A549 (cell line): ENCODE results near the gene PATJ. TPM values are rescaled to one million over a fixed set of nuclear protein-coding genes. Genes with fewer than 3 reads are reported as not detected.

ENCODE experiments used
- ATAC-seq, 2 experiments: fragments of 200-7000 bp in 1 of 2; fragments of >200 bp in 1 of 2; cut with Nextera tagmentation in 1 of 2; cut with Tn5 transposase in 1 of 2; 3 replicates each; pipeline versions ENCODE4 v1.8.0 to v1.9.1; 2018 to 2020; ENCODE audit warnings: mild to moderate bottlenecking in 1 of 2, moderate library complexity in 1 of 2
- CTCF ChIA-PET: fragments of 300-600 bp; sonication (Branson Sonifier 250); formaldehyde crosslinking; extraction: SDS; loops from one replicate; lab custom pipeline; 2021; ENCODE audit warnings: antibody characterized with exemption, inconsistent platforms; lab: Yijun Ruan, JAX
- POLR2A ChIA-PET: fragments of 350-600 bp; formaldehyde crosslinking; extraction: SDS; loops from one replicate; lab custom pipeline; 2021; ENCODE audit warnings: antibody characterized with exemption, inconsistent platforms; lab: Yijun Ruan, JAX
- DNase-seq, 2 experiments: peaks; one replicate each; pipeline versions ENCODE4 v3.0.0 to v3.0.0-alpha.2; 2011 to 2016; ENCODE audit warnings: low read depth in 1 of 2, low spot score in 1 of 2
- FAIRE-seq: peaks from 2 replicates; lab custom pipeline; 2011; peaks lifted over from hg19 to GRCh38; lab: Jason Lieb, UNC
- H3K27ac ChIP-seq, 2 experiments: fragments of >200 bp; sonication (Bioruptor Twin); formaldehyde crosslinking; 3 replicates each; pipeline ENCODE4 v1.5.1; 2016 to 2017
- H3K4me1 ChIP-seq: fragments of >200 bp; sonication (Bioruptor Twin); formaldehyde crosslinking; 3 replicates; pipeline ENCODE4 v1.6.1; 2016
- H3K4me2 ChIP-seq: fragments of >200 bp; sonication (Bioruptor Twin); formaldehyde crosslinking; 3 replicates; pipeline ENCODE4 v1.6.1; 2016
- H3K4me3 ChIP-seq: fragments of >200 bp; sonication (Bioruptor Twin); formaldehyde crosslinking; 3 replicates; pipeline ENCODE4 v1.5.1; 2016
- H3K9me3 ChIP-seq: fragments of >200 bp; sonication (Bioruptor Twin); formaldehyde crosslinking; 3 replicates; pipeline ENCODE4 v1.6.1; 2016
- BHLHE40 ChIP-seq: IDR thresholded peaks from 2 replicates; pipeline ENCODE4 v1.6.1; 2012; ENCODE audit warnings: low read depth, low read length, inconsistent platforms
- CHD2 ChIP-seq: fragments of 150-350 bp; IDR thresholded peaks from 2 replicates; pipeline ENCODE4 v1.6.1; 2014; ENCODE audit warnings: low read length; ENCODE audit not compliant: partially characterized antibody
- EHMT2 ChIP-seq: fragments of 200-600 bp; sonication (generic); IDR thresholded peaks from 2 replicates; pipeline ENCODE4 v1.6.1; 2016; ENCODE audit warnings: antibody characterized with exemption, low read depth, mild to moderate bottlenecking, moderate library complexity
- ELK1 ChIP-seq: fragments of 150-350 bp; IDR thresholded peaks from 2 replicates; pipeline ENCODE4 v1.6.1; 2014; ENCODE audit warnings: low read depth, mild to moderate bottlenecking, low read length
- EP300 ChIP-seq, 2 experiments: fragments of >200 bp; sonication (Bioruptor Twin); formaldehyde crosslinking; IDR thresholded peaks; 2 replicates in 1 of 2; 3 replicates in 1 of 2; pipeline ENCODE4 v1.6.1; 2016 to 2017
- FOSB ChIP-seq: fragments of 250-450 bp; sonication (Bioruptor Pico); IDR thresholded peaks from 2 replicates; pipeline ENCODE4 v1.5.0; 2020; ENCODE audit warnings: mild to moderate bottlenecking, moderate library complexity
- HDAC2 ChIP-seq: fragments of 200-600 bp; sonication (generic); IDR thresholded peaks from 2 replicates; pipeline ENCODE4 v1.6.1; 2016
- HEYL ChIP-seq: fragments of 250-450 bp; sonication (Bioruptor Pico); IDR thresholded peaks from 2 replicates; pipeline ENCODE4 v1.8.0; 2021; ENCODE audit warnings: mild to moderate bottlenecking, moderate library complexity
- HMGXB4 ChIP-seq: fragments of 250-450 bp; sonication (Bioruptor Pico); IDR thresholded peaks from 2 replicates; pipeline ENCODE4 v1.5.0; 2021; ENCODE audit warnings: mild to moderate bottlenecking, moderate library complexity, borderline replicate concordance
- HOXA7 ChIP-seq: fragments of 250-450 bp; sonication (Bioruptor Pico); IDR thresholded peaks from 2 replicates; pipeline ENCODE4 v1.5.0; 2020; ENCODE audit warnings: mild to moderate bottlenecking, moderate library complexity
- JUN ChIP-seq, 2 experiments: fragments of >200 bp; sonication (Bioruptor Twin); formaldehyde crosslinking; IDR thresholded peaks; 2 replicates in 1 of 2; 3 replicates in 1 of 2; pipeline ENCODE4 v1.6.1; 2016 to 2017
- MAFK ChIP-seq: fragments of 450-650 bp; IDR thresholded peaks from 2 replicates; pipeline ENCODE4 v1.6.1; 2014; ENCODE audit not compliant: partially characterized antibody
- MYC ChIP-seq: IDR thresholded peaks from 2 replicates; pipeline ENCODE4 v1.6.1; 2012; ENCODE audit warnings: mild to moderate bottlenecking, inconsistent platforms, low read length, improper control_type of control experiment, borderline replicate concordance
- NFE2L2 ChIP-seq: fragments of 150-350 bp; conservative IDR thresholded peaks from 2 replicates; pipeline ENCODE4 v1.6.1; 2014; ENCODE audit warnings: low read length
- NR3C1 ChIP-seq: fragments of >200 bp; sonication (Bioruptor Twin); formaldehyde crosslinking; IDR thresholded peaks from 3 replicates; pipeline ENCODE4 v1.6.1; 2017
- RCOR1 ChIP-seq: fragments of 150-350 bp; IDR thresholded peaks from 2 replicates; pipeline ENCODE4 v1.6.1; 2014; ENCODE audit warnings: antibody characterized with exemption, low read length, low read depth
- RFX5 ChIP-seq: fragments of 450-650 bp; IDR thresholded peaks from 2 replicates; pipeline ENCODE4 v1.7.1; 2014; ENCODE audit warnings: antibody characterized with exemption, mild to moderate bottlenecking, moderate library complexity
- SMC3 ChIP-seq: fragments of >200 bp; sonication (Bioruptor Twin); formaldehyde crosslinking; IDR thresholded peaks from 3 replicates; pipeline ENCODE4 v1.6.1; 2018; ENCODE audit warnings: inconsistent platforms
- TP53 ChIP-seq: fragments of 250-450 bp; sonication (Bioruptor Pico); IDR thresholded peaks from 2 replicates; pipeline ENCODE4 v1.5.0; 2021; ENCODE audit warnings: mild to moderate bottlenecking, moderate library complexity
- ZFP36 ChIP-seq: fragments of 450-650 bp; IDR thresholded peaks from 2 replicates; pipeline ENCODE4 v1.6.1; 2014; ENCODE audit warnings: borderline replicate concordance; ENCODE audit not compliant: partially characterized antibody
- WGBS: methylation state at CpG from one replicate; pipeline ENCODE4 v1.1.6; 2017; ENCODE audit errors: missing lambda C conversion rate; 5-methylcytosine and 5-hydroxymethylcytosine counted together
- polyA plus RNA-seq, 4 experiments: library from polyadenylated mRNA; depleted of rRNA in 3 of 4; stranded (reverse); fragments of >200 nt; fragmentation: RNase III in 1 of 4; extraction: RNeasy Plus Mini Kit Qiagen cat#74134 plus additional on column Dnase treatment in 1 of 4; gene quantifications; 2 replicates in 3 of 4; 3 replicates in 1 of 4; pipeline ENCODE4 v1.2.3, GENCODE V29; 2011 to 2017

PATJ gene
- polyA plus RNA-seq, 2 of the 4 experiments (the other 2 are of a cell fraction) = 6.0 to 14.7 TPM

- no peak for TF ChIP-seq ELK1
- no peak for TF ChIP-seq JUN (IDR thresholded peaks at IDR 0.05)
- TF ChIP-seq, all 56 proteins: peak for 0
Measured at GRCh38 chr1:62025892-62026291, 283.6 kb downstream of the PATJ start (continued).

GRCh38 chr1:62029704-62030103 is 287.4 kb downstream of the PATJ start:
- CTCF ChIA-PET = no interaction called here

GRCh38 chr1:62034790-62035189 is 292.5 kb downstream of the PATJ start:
- H3K4me1 ChIP-seq = no peaks in the 10 kb centered on the region
- FAIRE-seq = no peak
- no peaks in the 10 kb centered on the region for H3K9me3 ChIP-seq
- WGBS = 92% methylated on average over 4 of the region's 4 CpGs
- no peak overlapping the region for H3K4me2 ChIP-seq
- TF ChIP-seq EP300 (IDR thresholded peaks at IDR 0.05) (no peak), ZFP36 (no peak), HDAC2 (no peak), EHMT2 (no peak), HEYL (CRISPR knock-in tag) (no peak), RFX5 (no peak), HMGXB4 (no peak), JUN (IDR thresholded peaks at IDR 0.05) (no peak), FOSB (CRISPR knock-in tag) (no peak), BHLHE40 (no peak), TP53 (CRISPR knock-in tag) (no peak), RCOR1 (no peak)
- ChIA-PET POLR2A (interaction anchor here (0.6 kb wide), 1 partner anchor 17 kb away, joined by 3 read pairs; no protein-coding TSS in a partner anchor), CTCF (no interaction called here)
- no peak overlapping the region for H3K27ac ChIP-seq
- no peak for ATAC-seq
- H3K4me3 ChIP-seq = no peak overlapping the region
- DNase-seq = no peak

More at GRCh38 chr1:62029704-62030103, 287.4 kb downstream of the PATJ start:
- TF ChIP-seq FOSB (CRISPR knock-in tag) (no peak), SMC3 (no peak)
- POLR2A ChIA-PET = no interaction called here
- no peak overlapping the region for H3K4me3 ChIP-seq
- 89% methylated on average over 2 of the region's 2 CpGs for WGBS
- H3K4me2 ChIP-seq = no peak overlapping the region
- no peaks in the 10 kb centered on the region for H3K4me1 ChIP-seq
- DNase-seq (no peak), ATAC-seq (no peak), FAIRE-seq (no peak)
- no peak overlapping the region for H3K27ac ChIP-seq
- H3K9me3 ChIP-seq = 0 out of 3 replicates have a peak, but pooled peaks cover 6% of the 10 kb centered on the region

GRCh38 chr1:62037274-62037673 is 295.0 kb downstream of the PATJ start:
- CTCF ChIA-PET = no interaction called here
- no peak overlapping the region for H3K4me3 ChIP-seq
- 69% methylated on average over 1 of the region's 1 CpG for WGBS
- no peaks in the 10 kb centered on the region for H3K4me1 ChIP-seq
- TF ChIP-seq EHMT2 = no peak
- TF ChIP-seq MAFK = no peak
- TF ChIP-seq CHD2 = no peak
- TF ChIP-seq HOXA7 (CRISPR knock-in tag) = no peak
- TF ChIP-seq TP53 (CRISPR knock-in tag) = no peak
- TF ChIP-seq MYC = no peak
- TF ChIP-seq NFE2L2 = no peak
- no peak for TF ChIP-seq RCOR1
- TF ChIP-seq NR3C1 = no peak
- H3K27ac ChIP-seq = no peak overlapping the region
- no peak overlapping the region for H3K4me2 ChIP-seq
- DNase-seq (no peak), ATAC-seq (no peak), FAIRE-seq (no peak)
- no peaks in the 10 kb centered on the region for H3K9me3 ChIP-seq
- POLR2A ChIA-PET = no interaction called here
